ENCODE results near the gene OLA1. TPM values are rescaled to one million over a fixed set of nuclear protein-coding genes. Genes with fewer than 3 reads are reported as not detected.

The OLA1 gene
- total RNA-seq, 4 donors from 2014 or later, result 47.1 to 62.7 (median 55.6) TPM

- TF ChIP-seq, protein P1, sequence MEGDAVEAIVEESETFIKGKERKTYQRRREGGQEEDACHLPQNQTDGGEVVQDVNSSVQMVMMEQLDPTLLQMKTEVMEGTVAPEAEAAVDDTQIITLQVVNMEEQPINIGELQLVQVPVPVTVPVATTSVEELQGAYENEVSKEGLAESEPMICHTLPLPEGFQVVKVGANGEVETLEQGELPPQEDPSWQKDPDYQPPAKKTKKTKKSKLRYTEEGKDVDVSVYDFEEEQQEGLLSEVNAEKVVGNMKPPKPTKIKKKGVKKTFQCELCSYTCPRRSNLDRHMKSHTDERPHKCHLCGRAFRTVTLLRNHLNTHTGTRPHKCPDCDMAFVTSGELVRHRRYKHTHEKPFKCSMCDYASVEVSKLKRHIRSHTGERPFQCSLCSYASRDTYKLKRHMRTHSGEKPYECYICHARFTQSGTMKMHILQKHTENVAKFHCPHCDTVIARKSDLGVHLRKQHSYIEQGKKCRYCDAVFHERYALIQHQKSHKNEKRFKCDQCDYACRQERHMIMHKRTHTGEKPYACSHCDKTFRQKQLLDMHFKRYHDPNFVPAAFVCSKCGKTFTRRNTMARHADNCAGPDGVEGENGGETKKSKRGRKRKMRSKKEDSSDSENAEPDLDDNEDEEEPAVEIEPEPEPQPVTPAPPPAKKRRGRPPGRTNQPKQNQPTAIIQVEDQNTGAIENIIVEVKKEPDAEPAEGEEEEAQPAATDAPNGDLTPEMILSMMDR (IDR thresholded peaks at IDR 0.05; ENCODE audit: low read depth), result no peak
These were observed 224.5 kb downstream of the OLA1 start for GRCh38 chr2:174023591-174024523.

Small RNA genes within 50 kb of the gene (small RNA-seq; reads per million reads assigned to genes)
- 0.49 reads per million for gene RF00019

Other genes with a start within 250 kb of the OLA1 start
- not detected for gene SP9, start 86.4 kb upstream of the OLA1 start, total RNA-seq
- 10 to 100 TPM; 18.3 to 21.8 (median 21.2) TPM for gene SCRN3, start 147.2 kb upstream of the OLA1 start, total RNA-seq
- gene GPR155, start 238.5 kb upstream of the OLA1 start, total RNA-seq, result 10 to 100 TPM in 1 of 4 donors, 1 to 10 TPM in 3; 4.6 to 12.7 (median 6.0) TPM

All from subcutaneous adipose tissue (tissue), 4 donors.